Smooth muscle cell (in vitro differentiated cells): Measurements from ENCODE around the gene DPY30. TPM values are rescaled to one million over a fixed set of nuclear protein-coding genes. Genes with fewer than 3 reads are reported as not detected.
"Not testable (repeated sequence)": the region's sequence is repeated elsewhere in the genome, so short reads cannot be mapped to it uniquely, and the experiment has no call there.

ENCODE experiments used
- DNase-seq: peaks from one replicate; lab custom pipeline; 2025; ENCODE audit not compliant: unreplicated experiment; lab: John Stamatoyannopoulos, UW
- H2AFZ ChIP-seq: fragments of 200-600 bp; sonication (generic); 2 replicates; pipeline ENCODE4 v1.6.0; 2016; ENCODE audit warnings: antibody characterized with exemption, low read depth, mild to moderate bottlenecking
- H3F3A ChIP-seq: fragments of 200-600 bp; sonication (generic); 2 replicates; pipeline ENCODE4 v1.6.0; 2017; ENCODE audit warnings: antibody characterized with exemption, low read depth
- H3K27ac ChIP-seq: fragments of 200-600 bp; sonication (generic); 2 replicates; pipeline ENCODE4 v1.5.1; 2016; ENCODE audit warnings: low read depth, mild to moderate bottlenecking
- H3K27me3 ChIP-seq: fragments of 200-600 bp; sonication (generic); 2 replicates; pipeline ENCODE4 v1.6.1; 2016; ENCODE audit warnings: low read depth, mild to moderate bottlenecking
- H3K36me3 ChIP-seq: fragments of 200-600 bp; sonication (generic); 2 replicates; pipeline ENCODE4 v1.5.1; 2016; ENCODE audit warnings: low read depth
- H3K4me1 ChIP-seq: fragments of 200-600 bp; sonication (generic); 2 replicates; pipeline ENCODE4 v1.5.1; 2016; ENCODE audit warnings: low read depth
- H3K4me2 ChIP-seq: fragments of 200-600 bp; sonication (generic); 2 replicates; pipeline ENCODE4 v1.6.0; 2016; ENCODE audit warnings: mild to moderate bottlenecking
- H3K4me3 ChIP-seq: fragments of 200-600 bp; sonication (generic); 2 replicates; pipeline ENCODE4 v1.5.1; 2016; ENCODE audit warnings: mild to moderate bottlenecking
- H3K79me2 ChIP-seq: fragments of 200-600 bp; sonication (generic); 2 replicates; pipeline ENCODE4 v1.6.0; 2016; ENCODE audit warnings: low read depth, mild to moderate bottlenecking
- H3K9ac ChIP-seq: fragments of 200-600 bp; sonication (generic); 2 replicates; pipeline ENCODE4 v1.6.0; 2016; ENCODE audit warnings: low read depth
- H3K9me3 ChIP-seq: fragments of 200-600 bp; sonication (generic); replicated peaks from 2 replicates; pipeline ENCODE4 v1.5.1; 2016; ENCODE audit warnings: low read depth
- H4K20me1 ChIP-seq: fragments of 200-600 bp; sonication (generic); 2 replicates; pipeline ENCODE4 v1.6.0; 2016; ENCODE audit warnings: low read depth
- WGBS: methylation state at CpG from one replicate; pipeline ENCODE4 v1.1.7; 2016; ENCODE audit warnings: low lambda C conversion rate; 5-methylcytosine and 5-hydroxymethylcytosine counted together
- polyA plus RNA-seq: library from polyadenylated mRNA; unstranded; fragments of >200 nt; fragmentation: Nextera tagmentation; extraction: Ambion mirVana; gene quantifications from 2 replicates; pipeline ENCODE4 v1.2.1, GENCODE V29; 2016
- total RNA-seq: library from RNA; depleted of rRNA; stranded (reverse); fragments of >200 nt; gene quantifications from 2 replicates; pipeline ENCODE4 v1.2.3, GENCODE V29; 2014
- TF ChIP-seq, protein P1 (sequence below): fragments of 200-600 bp; sonication (generic); IDR thresholded peaks from 2 replicates; pipeline ENCODE4 v1.5.1; 2017; ENCODE audit warnings: borderline replicate concordance, mild to moderate bottlenecking, antibody characterized with exemption; ENCODE audit not compliant: insufficient read depth, poor library complexity, severe bottlenecking

The DPY30 gene
- total and polyA plus RNA-seq, 2 experiments from 2014 or later, result 97.4 to 103 TPM

- no peaks in the 10 kb centered on the region for H3K36me3 ChIP-seq
- WGBS, result 97% methylated on average over 11 of the region's 11 CpGs
- no peak overlapping the region for H3K27ac ChIP-seq
These were observed 12.3 kb upstream of the DPY30 start for GRCh38 chr2:32051836-32052439.

GRCh38 chr2:32043561-32043960 is 4.0 kb upstream of the DPY30 start:
- H2AFZ ChIP-seq, result no peak overlapping the region
- 84% methylated on average over 7 of the region's 7 CpGs for WGBS
- DNase-seq, result no peak

More at GRCh38 chr2:32051836-32052439, 12.3 kb upstream of the DPY30 start:
- Histone ChIP-seq H3F3A (no peaks in the 10 kb centered on the region), H2AFZ (no peak overlapping the region), H3K9me3 (no peaks in the 10 kb centered on the region), H3K4me1 (no peaks in the 10 kb centered on the region), H3K9ac (no peak overlapping the region), H3K27me3 (no peaks in the 10 kb centered on the region), H4K20me1 (no peaks in the 10 kb centered on the region), H3K4me3 (no peak overlapping the region), H3K79me2 (no peaks in the 10 kb centered on the region), H3K4me2 (no peak overlapping the region)
- DNase-seq, result no peak
- TF ChIP-seq, protein P1, sequence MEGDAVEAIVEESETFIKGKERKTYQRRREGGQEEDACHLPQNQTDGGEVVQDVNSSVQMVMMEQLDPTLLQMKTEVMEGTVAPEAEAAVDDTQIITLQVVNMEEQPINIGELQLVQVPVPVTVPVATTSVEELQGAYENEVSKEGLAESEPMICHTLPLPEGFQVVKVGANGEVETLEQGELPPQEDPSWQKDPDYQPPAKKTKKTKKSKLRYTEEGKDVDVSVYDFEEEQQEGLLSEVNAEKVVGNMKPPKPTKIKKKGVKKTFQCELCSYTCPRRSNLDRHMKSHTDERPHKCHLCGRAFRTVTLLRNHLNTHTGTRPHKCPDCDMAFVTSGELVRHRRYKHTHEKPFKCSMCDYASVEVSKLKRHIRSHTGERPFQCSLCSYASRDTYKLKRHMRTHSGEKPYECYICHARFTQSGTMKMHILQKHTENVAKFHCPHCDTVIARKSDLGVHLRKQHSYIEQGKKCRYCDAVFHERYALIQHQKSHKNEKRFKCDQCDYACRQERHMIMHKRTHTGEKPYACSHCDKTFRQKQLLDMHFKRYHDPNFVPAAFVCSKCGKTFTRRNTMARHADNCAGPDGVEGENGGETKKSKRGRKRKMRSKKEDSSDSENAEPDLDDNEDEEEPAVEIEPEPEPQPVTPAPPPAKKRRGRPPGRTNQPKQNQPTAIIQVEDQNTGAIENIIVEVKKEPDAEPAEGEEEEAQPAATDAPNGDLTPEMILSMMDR, result no peak

GRCh38 chr2:32034198-32034887 is 5.3 kb downstream of the DPY30 start:
- DNase-seq, H3K4me3 ChIP-seq, H3K9me3 ChIP-seq, H3F3A ChIP-seq, H3K36me3 ChIP-seq, H3K27ac ChIP-seq, H3K4me1 ChIP-seq, H2AFZ ChIP-seq, H3K4me2 ChIP-seq, H3K27me3 ChIP-seq, H4K20me1 ChIP-seq, H3K9ac ChIP-seq: not testable (repeated sequence)
- H3K79me2 ChIP-seq, result peaks cover 52% of the 10 kb centered on the region
- WGBS, result 94% methylated on average over 8 of the region's 8 CpGs

More at GRCh38 chr2:32043561-32043960, 4.0 kb upstream of the DPY30 start:
- Histone ChIP-seq H3K4me2 (no peak overlapping the region), H3K27ac (no peak overlapping the region), H3K9me3 (no peaks in the 10 kb centered on the region), H3K4me3 (no peak overlapping the region), H3K36me3 (no peaks in the 10 kb centered on the region), H3K9ac (no peak overlapping the region), H3K4me1 (no peaks in the 10 kb centered on the region), H3F3A (no peaks in the 10 kb centered on the region), H4K20me1 (no peaks in the 10 kb centered on the region), H3K79me2 (peaks cover 9% of the 10 kb centered on the region), H3K27me3 (no peaks in the 10 kb centered on the region)
- TF ChIP-seq, protein P1, result no peak

DNA sequence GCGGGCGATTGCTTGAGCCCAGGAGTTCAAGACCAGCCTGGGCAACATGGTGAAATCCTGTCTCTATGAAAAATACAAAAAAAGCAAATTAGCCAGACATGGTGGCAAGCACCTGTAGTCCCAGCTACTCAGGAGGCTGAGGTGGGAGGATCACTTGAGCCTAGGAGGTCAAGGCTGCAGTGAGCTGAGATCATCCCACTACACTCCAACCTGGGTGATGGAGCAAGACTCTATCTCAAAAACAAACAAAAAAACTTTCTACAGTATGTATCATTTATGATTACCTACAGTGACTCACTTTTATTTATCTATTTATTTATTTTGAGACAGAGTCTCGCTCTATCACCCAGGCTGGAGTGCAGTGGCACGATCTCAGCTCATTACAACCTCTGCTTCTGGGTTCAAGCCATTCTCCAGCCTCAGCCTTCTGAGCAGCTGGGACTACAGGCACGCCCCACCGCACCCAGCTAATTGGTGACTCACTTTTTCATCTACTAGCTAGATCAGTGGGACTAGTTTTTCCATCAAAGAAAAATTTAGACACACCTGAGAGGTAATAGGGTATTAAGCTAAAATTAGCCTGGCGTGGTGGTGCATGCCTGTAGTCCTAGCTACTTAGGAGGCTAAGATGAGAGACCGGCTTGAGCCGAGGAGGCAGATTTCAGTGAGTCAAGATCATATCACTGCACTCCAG is 20.7 kb downstream of the DPY30 start:
- H4K20me1 ChIP-seq, H3K27ac ChIP-seq, H3K4me3 ChIP-seq, H3K9ac ChIP-seq, H3K4me1 ChIP-seq, DNase-seq, H2AFZ ChIP-seq, H3K9me3 ChIP-seq, H3F3A ChIP-seq, H3K36me3 ChIP-seq, H3K4me2 ChIP-seq, H3K79me2 ChIP-seq, H3K27me3 ChIP-seq: not testable (repeated sequence)
- WGBS, result 94% methylated on average over 9 of the region's 9 CpGs
